Kidney epithelial cell (primary cell): ENCODE measurements around the gene HES1. TPM values are rescaled to one million over a fixed set of nuclear protein-coding genes. Genes with fewer than 3 reads are reported as not detected.

Experiments used
- DNase-seq: peaks from one replicate; pipeline ENCODE4 v3.0.0-alpha.2; 2010; ENCODE audit warnings: low read depth
- H3K27me3 ChIP-seq: 2 replicates; pipeline ENCODE4 v1.6.0; 2011; ENCODE audit warnings: low read length; ENCODE audit not compliant: control insufficient read depth, insufficient read depth
- H3K36me3 ChIP-seq: 2 replicates; pipeline ENCODE4 v1.5.1; 2011; ENCODE audit warnings: low read length; ENCODE audit not compliant: control insufficient read depth, insufficient read depth
- H3K4me3 ChIP-seq: 2 replicates; pipeline ENCODE4 v1.5.1; 2011; ENCODE audit warnings: low read depth, mild to moderate bottlenecking, control low read depth, low read length
- CTCF ChIP-seq: IDR thresholded peaks from 2 replicates; pipeline ENCODE4 v1.5.1; 2011; ENCODE audit warnings: mild to moderate bottlenecking, moderate library complexity, low read length, control low read depth, inconsistent platforms; ENCODE audit not compliant: insufficient read depth, poor library complexity, severe bottlenecking
- total RNA-seq: library from RNA; depleted of rRNA; stranded (reverse); fragments of >200 nt; gene quantifications from 2 replicates; pipeline ENCODE4 v1.2.3, GENCODE V29; 2015

Gene HES1
- total RNA-seq, 1 donor from 2014 or later, result 50.7 TPM

DNA sequence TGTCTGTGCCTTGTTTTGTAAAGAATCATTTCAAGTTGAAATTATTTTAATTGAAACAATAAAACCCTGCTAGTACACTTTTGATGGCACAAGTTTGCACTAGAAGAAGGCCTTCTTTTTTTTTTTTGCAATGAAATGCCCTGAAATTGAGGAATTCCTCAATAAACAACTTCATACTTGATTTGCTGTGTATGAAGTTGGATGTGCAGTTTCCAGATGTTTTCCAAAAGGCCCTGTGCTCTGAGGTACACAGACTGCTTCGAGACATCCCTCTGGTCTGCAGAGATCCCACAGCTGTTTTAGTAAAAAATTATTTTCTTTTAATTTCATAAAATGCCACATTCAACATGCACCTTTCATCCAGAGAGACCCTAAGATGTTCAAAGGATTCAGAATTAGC, 48.9 kb downstream of the HES1 start:
- no peaks in the 10 kb centered on the region for H3K36me3 ChIP-seq
- H3K27me3 ChIP-seq, result peaks cover 3% of the 10 kb centered on the region
- no peak for DNase-seq
- TF ChIP-seq CTCF, result no peak
- no peak overlapping the region for H3K4me3 ChIP-seq

- Histone ChIP-seq H3K27me3 (peaks cover 3% of the 10 kb centered on the region), H3K4me3 (no peak overlapping the region), H3K36me3 (no peaks in the 10 kb centered on the region)
- DNase-seq, result peak; percentile 42
- no peak for TF ChIP-seq CTCF
Measured at GRCh38 chr3:194185221-194185620, 49.3 kb downstream of the HES1 start.

DNA sequence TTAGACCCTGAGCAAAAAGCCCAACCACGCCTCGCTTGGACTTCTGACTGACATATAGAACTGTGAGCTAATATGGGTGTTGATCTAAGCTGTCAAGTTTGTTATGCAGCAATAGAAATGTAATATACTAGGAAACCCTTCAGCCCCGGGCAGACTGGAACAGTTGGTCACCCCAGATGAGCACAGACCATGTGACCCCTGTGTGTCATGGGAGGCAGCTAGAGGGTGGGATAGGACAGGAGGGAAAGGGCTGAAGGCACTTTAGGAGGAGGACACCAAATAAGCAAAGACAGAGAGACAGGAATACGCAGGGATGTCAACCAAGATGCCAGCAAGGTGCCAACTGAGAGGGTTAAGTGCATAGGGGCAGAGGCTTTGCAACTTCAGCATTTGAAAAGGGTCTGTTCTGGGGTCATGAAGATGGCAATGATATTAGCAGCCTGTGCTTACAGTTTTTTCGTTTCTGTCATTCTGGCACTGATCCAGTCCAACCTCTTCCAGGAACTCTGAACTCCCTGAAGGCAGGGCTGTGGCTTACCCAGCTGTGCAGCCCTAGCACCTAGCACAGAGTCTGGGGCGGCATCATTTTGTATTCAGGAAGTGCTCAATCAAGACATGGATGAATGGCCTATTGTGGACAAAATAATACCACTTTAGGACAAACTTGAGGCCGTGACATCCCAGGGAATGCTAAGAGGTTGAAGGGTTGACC, 51.4 kb downstream of the HES1 start:
- Histone ChIP-seq H3K36me3 (no peaks in the 10 kb centered on the region), H3K27me3 (no peaks in the 10 kb centered on the region), H3K4me3 (no peak overlapping the region)
- no peak for DNase-seq
- TF ChIP-seq CTCF, result no peak

Other genes starting within 250 kb of the HES1 start
- not detected in 2 replicates for gene CPN2, start 215.2 kb downstream of the HES1 start, total RNA-seq
- not detected in 2 replicates for gene LRRC15, start 233.6 kb downstream of the HES1 start, total RNA-seq